NT2/D1 (cell line): ENCODE data around the gene IMMP2L.

ENCODE experiments used
- DNase-seq: peaks from one replicate; pipeline ENCODE4 v3.0.0-alpha.2; 2011; ENCODE audit warnings: low read depth, low spot score
- H3K27me3 ChIP-seq: 2 replicates; pipeline ENCODE4 v1.6.0; 2011; ENCODE audit warnings: mild to moderate bottlenecking; ENCODE audit not compliant: insufficient read length, insufficient read depth
- H3K36me3 ChIP-seq: 2 replicates; pipeline ENCODE4 v1.6.1; 2011; ENCODE audit warnings: mild to moderate bottlenecking, low read length, mixed read lengths; ENCODE audit not compliant: insufficient read depth, insufficient read length
- H3K4me1 ChIP-seq: 2 replicates; pipeline ENCODE4 v1.5.1; 2011; ENCODE audit not compliant: insufficient read depth, insufficient read length
- H3K4me3 ChIP-seq: 2 replicates; pipeline ENCODE4 v1.5.1; 2011; ENCODE audit warnings: low read depth; ENCODE audit not compliant: insufficient read length
- H3K9ac ChIP-seq: 2 replicates; pipeline ENCODE4 v1.6.0; 2011; ENCODE audit warnings: low read depth; ENCODE audit not compliant: insufficient read length
- H3K9me3 ChIP-seq: 2 replicates; pipeline ENCODE4 v1.5.1; 2011; ENCODE audit warnings: mild to moderate bottlenecking, low read length; ENCODE audit not compliant: insufficient read depth
- SUZ12 ChIP-seq: IDR thresholded peaks from 2 replicates; pipeline ENCODE4 v1.6.1; 2011; ENCODE audit not compliant: insufficient read length, insufficient read depth; ENCODE audit errors: extremely low read depth
- YY1 ChIP-seq: IDR thresholded peaks from 2 replicates; pipeline ENCODE4 v1.6.1; 2011; ENCODE audit not compliant: insufficient read length, insufficient read depth
- ZNF274 ChIP-seq: IDR thresholded peaks from 2 replicates; pipeline ENCODE4 v1.6.1; 2011; ENCODE audit warnings: mild to moderate bottlenecking, low read depth, low read length

IMMP2L gene

DNA sequence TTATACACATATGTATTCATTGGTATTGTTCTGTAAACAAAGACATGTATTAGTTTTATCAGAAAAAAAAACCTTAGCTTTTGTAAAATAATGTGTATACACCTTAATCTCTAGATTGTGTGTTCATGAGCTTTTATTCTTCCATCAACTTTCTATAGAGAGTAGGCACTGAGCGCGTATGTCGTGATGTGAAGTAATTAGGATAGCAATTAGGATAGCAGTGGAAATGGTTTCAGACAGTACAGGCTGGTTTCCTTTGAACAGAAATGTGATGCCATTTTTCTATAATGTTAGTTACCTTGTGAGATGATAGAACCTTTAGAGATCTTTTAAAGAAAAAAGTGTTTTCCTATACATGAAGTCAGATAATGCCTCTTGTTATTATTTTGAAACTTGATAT, 709.0 kb downstream of the IMMP2L start:
- Histone ChIP-seq H3K4me3 (no peak overlapping the region), H3K27me3 (no peaks in the 10 kb centered on the region), H3K9ac (no peak overlapping the region), H3K4me1 (no peaks in the 10 kb centered on the region), H3K9me3 (peaks cover 8% of the 10 kb centered on the region), H3K36me3 (no peaks in the 10 kb centered on the region)
- TF ChIP-seq SUZ12 (no peak), YY1 (no peak), ZNF274 (no peak)
- no peak for DNase-seq

DNA sequence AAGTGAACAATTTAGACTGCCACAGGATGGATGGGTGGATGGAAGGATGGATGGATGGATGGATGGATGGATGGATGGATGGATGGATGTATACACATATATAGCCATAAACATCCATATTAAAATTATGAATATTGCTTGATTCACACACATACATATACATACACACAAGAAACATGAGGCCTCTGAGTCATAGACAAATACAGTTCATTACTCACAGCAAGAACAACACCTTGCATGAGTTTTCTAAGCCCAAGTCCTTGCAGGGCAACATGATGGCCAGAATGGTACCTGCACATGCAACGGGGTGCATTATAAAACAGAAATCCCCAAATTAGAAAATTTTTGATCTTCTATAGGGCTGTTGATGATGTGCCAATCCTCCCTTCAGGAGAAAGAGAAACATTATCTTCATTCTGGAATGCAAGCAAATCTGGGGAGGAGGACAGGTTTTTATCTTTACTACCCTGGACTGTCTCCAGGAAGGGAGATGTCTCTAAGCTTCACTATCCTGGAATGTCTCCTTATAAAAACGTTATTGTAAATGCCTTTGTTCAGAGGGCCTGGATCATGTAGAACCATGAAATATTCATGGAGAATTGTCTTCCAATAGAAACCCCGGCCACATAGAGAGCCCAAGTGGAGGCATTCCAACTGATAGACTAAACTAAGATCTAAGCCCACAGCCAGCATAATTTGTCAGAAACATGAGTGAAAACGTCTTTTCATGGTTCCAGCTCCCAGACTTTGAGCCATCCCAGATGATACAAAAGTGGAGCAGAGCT, 709.9 kb downstream of the IMMP2L start:
- Histone ChIP-seq H3K27me3 (no peaks in the 10 kb centered on the region), H3K4me1 (no peaks in the 10 kb centered on the region), H3K4me3 (no peak overlapping the region), H3K9me3 (peaks cover 8% of the 10 kb centered on the region), H3K9ac (no peak overlapping the region), H3K36me3 (no peaks in the 10 kb centered on the region)
- no peak for DNase-seq
- no peak for TF ChIP-seq SUZ12
- no peak for TF ChIP-seq ZNF274
- no peak for TF ChIP-seq YY1

DNA sequence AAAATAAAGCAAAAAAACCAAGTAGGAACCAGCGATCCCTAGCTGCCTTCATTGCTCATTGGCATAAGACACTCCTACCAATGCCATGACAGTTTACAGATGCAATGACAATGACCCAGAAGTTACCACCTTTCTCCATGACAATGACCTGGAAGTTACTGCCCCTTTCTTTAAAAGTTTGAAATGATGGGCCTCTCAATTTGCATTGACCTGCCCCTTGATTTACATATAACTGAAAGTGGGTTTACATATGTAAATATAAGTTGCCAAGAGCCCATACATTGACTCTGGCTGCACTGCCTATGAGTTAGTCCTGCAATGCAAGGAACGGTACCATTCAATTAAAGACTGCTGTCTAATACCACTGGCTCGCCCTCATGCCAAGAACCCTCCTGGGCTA, 712.1 kb downstream of the IMMP2L start:
- Histone ChIP-seq H3K36me3 (no peaks in the 10 kb centered on the region), H3K4me1 (no peaks in the 10 kb centered on the region), H3K9ac (no peak overlapping the region), H3K4me3 (no peak overlapping the region), H3K27me3 (no peaks in the 10 kb centered on the region), H3K9me3 (peaks cover 8% of the 10 kb centered on the region)
- no peak for DNase-seq
- TF ChIP-seq YY1 (no peak), ZNF274 (no peak), SUZ12 (no peak)

DNA sequence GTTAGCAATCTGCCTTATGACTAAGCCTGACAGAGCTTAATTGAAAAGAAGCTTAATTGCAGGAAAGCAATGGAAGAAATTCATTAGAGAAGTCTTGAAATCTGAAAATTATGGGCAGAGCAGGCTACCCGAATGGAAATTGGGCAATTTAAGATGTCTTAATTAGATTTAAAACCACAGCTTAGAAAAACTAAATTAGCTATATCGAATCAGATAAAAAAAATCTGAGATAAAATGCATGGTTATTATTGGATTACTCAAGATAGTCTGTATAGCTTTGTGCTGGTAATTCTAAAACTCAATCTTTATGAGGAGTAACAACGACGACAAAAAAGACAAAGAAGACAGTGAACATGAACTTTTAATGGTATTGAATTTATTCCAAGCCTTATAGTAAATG, 719.5 kb downstream of the IMMP2L start:
- Histone ChIP-seq H3K9ac (no peak overlapping the region), H3K4me3 (no peak overlapping the region), H3K9me3 (no peaks in the 10 kb centered on the region), H3K4me1 (no peaks in the 10 kb centered on the region), H3K27me3 (no peaks in the 10 kb centered on the region), H3K36me3 (no peaks in the 10 kb centered on the region)
- no peak for DNase-seq
- TF ChIP-seq SUZ12 (no peak), ZNF274 (no peak), YY1 (no peak)

DNA sequence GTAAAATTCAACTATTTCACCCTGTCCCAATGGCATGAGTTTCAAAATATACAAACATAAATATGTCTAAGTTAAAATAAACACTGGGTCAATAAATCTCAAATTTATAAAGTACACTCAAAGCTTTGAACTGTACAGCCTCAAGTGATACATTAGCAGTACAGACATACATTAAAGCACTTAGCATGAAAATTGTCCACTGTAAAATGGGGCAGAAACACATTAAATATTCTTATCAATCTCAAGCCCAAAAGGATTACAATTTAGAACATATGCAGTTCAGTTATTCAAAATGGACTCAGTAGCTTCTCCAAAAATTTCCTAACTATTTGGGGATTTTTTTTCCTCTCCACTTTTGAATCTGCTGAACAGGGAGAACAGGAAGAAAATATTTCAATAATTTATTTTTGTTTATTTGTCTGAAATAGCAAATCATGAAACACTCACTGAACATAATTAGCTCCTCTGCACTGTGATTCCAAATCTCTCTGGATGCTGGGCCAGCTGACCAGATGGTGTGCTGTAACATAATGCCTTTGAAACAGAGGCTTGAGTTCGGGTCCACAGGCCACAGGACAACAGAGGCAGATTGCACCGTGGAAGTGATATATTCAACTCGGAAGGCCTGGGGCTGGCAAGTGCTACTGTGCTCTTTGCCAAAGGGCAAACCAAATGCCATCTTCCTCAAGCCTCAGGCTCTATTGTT, 720.3 kb downstream of the IMMP2L start:
- TF ChIP-seq SUZ12 (no peak), YY1 (no peak), ZNF274 (no peak)
- DNase-seq, result no peak
- no peaks in the 10 kb centered on the region for H3K27me3 ChIP-seq

DNA sequence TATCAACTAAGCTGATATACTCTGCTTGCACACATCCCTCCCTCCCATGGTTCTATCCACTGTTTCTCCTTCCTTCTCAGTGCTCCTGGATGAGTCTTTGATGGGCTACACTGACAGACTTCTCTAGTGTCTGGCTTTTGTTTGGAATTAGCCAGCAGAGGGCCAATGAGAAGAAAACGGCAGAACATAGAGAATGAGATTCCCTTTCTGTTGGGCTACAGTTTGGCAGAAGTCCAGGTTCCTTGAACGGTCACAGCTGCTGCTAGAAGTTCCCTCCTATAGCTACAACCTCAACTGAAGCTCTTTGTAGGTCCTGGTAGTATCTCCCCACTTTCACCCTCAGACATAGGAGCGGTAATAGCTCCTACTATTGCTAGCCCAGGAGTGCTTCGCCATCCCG, 722.4 kb downstream of the IMMP2L start:
- DNase-seq, result no peak
- no peaks in the 10 kb centered on the region for H3K36me3 ChIP-seq
- TF ChIP-seq YY1, result no peak
- TF ChIP-seq ZNF274, result no peak
- no peak for TF ChIP-seq SUZ12

More for the DNA sequence above, 720.3 kb downstream of the IMMP2L start:
- Histone ChIP-seq H3K9ac (no peak overlapping the region), H3K9me3 (no peaks in the 10 kb centered on the region), H3K4me1 (no peaks in the 10 kb centered on the region), H3K36me3 (no peaks in the 10 kb centered on the region), H3K4me3 (no peak overlapping the region)

DNA sequence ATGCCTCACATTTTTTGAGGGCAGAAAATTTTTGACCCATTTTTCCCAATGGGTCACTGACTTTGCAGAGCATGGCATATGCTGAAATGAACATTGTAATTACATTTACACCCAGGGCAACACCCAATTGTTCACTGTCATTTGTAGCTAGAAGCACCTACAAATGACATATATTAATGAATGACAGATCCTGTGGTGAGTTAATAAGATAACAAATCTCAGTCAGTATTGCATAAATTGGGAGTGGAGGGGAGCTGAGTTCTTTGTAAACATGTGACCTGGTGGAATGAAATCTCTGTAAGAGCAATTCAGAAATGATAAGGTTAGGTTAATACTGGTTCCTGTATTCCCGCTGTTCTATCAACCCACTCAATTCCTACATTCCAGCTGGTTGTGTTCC, 726.4 kb downstream of the IMMP2L start:
- Histone ChIP-seq H3K9ac (no peak overlapping the region), H3K36me3 (no peaks in the 10 kb centered on the region), H3K4me3 (no peak overlapping the region), H3K4me1 (no peaks in the 10 kb centered on the region), H3K9me3 (no peaks in the 10 kb centered on the region), H3K27me3 (no peaks in the 10 kb centered on the region)
- no peak for DNase-seq
- TF ChIP-seq YY1, result no peak
- TF ChIP-seq ZNF274, result no peak
- no peak for TF ChIP-seq SUZ12

More for the DNA sequence above, 722.4 kb downstream of the IMMP2L start:
- H3K9me3 ChIP-seq, result no peaks in the 10 kb centered on the region
- H3K4me3 ChIP-seq, result no peak overlapping the region
- no peak overlapping the region for H3K9ac ChIP-seq
- H3K4me1 ChIP-seq, result no peaks in the 10 kb centered on the region
- no peaks in the 10 kb centered on the region for H3K27me3 ChIP-seq
